HG02938 (cell line): ENCODE results near the gene CALD1.
A peak's percentile ranks its signal among the peaks of the same experiment; 100 is the strongest.
"Not testable (repeated sequence)": the region's sequence is repeated elsewhere in the genome, so short reads cannot be mapped to it uniquely, and the experiment has no call there.

Source experiments
- ATAC-seq: cut with Tn5 transposase; IDR thresholded peaks from one replicate; pipeline ENCODE4 v1.9.1; 2021; ENCODE audit warnings: mild to moderate bottlenecking, moderate library complexity; ENCODE audit not compliant: unreplicated experiment

CALD1 gene

GRCh38 chr7:134942690-134943466, 163.4 kb downstream of the CALD1 start:
- ATAC-seq = no peak

GRCh38 chr7:134943785-134944400, 164.5 kb downstream of the CALD1 start:
- no peak for ATAC-seq

GRCh38 chr7:134945691-134946090, 166.3 kb downstream of the CALD1 start:
- no peak for ATAC-seq

GRCh38 chr7:134946260-134946659, 166.8 kb downstream of the CALD1 start:
- ATAC-seq = no peak

GRCh38 chr7:134947329-134947728, 167.9 kb downstream of the CALD1 start:
- ATAC-seq = no peak

GRCh38 chr7:134947831-134948230, 168.4 kb downstream of the CALD1 start:
- no peak for ATAC-seq

GRCh38 chr7:134948246-134948645, 168.8 kb downstream of the CALD1 start:
- no peak for ATAC-seq

- no peak for ATAC-seq
Measured at GRCh38 chr7:134948736-134949135, 169.3 kb downstream of the CALD1 start.

GRCh38 chr7:134949171-134949570, 169.7 kb downstream of the CALD1 start:
- ATAC-seq = no peak

- ATAC-seq = no peak
Measured at GRCh38 chr7:134954197-134955082, 175.0 kb downstream of the CALD1 start.

- no peak for ATAC-seq
Measured at GRCh38 chr7:134957005-134957404, 177.6 kb downstream of the CALD1 start.

GRCh38 chr7:134959810-134960209, 180.4 kb downstream of the CALD1 start:
- no peak for ATAC-seq

- ATAC-seq = no peak
Measured at GRCh38 chr7:134962270-134962780, 182.9 kb downstream of the CALD1 start.

GRCh38 chr7:134963036-134963435, 183.6 kb downstream of the CALD1 start:
- ATAC-seq = no peak

GRCh38 chr7:134966691-134967090, 187.3 kb downstream of the CALD1 start:
- ATAC-seq = no peak

GRCh38 chr7:134968110-134968509, 188.7 kb downstream of the CALD1 start:
- no peak for ATAC-seq

- not testable (repeated sequence) for ATAC-seq
Measured at GRCh38 chr7:134981645-134982044, 202.2 kb downstream of the CALD1 start.

GRCh38 chr7:134985894-134986362, 206.5 kb downstream of the CALD1 start:
- ATAC-seq = peak; percentile 47

- peak; percentile 92 for ATAC-seq
Measured at GRCh38 chr7:134986363-134987251, 207.2 kb downstream of the CALD1 start, which contains the start of gene AGBL3. TSS of gene AGBL3 (plus strand) at chr7:134986508. CDS start at chr7:134987934, 1,426 bp downstream.

GRCh38 chr7:134988161-134988560, 208.7 kb downstream of the CALD1 start:
- ATAC-seq = no peak
